Thymus (tissue), 14 donors: ENCODE results near the gene ZNHIT1. TPM values are rescaled to one million over a fixed set of nuclear protein-coding genes. Genes with fewer than 3 reads are reported as not detected.

Source experiments
- DNase-seq, 9 donors: peaks; one replicate each; pipeline ENCODE4 v3.0.0-alpha.2; 2013; ENCODE audit warnings: low spot score in 9 of 9, low read depth in 6 of 9, missing footprints in 1 of 9
- H3K27ac ChIP-seq, 2 donors: one replicate each; pipeline ENCODE4 v1.5.1; 2013; ENCODE audit warnings: control low read depth in 1 of 2, low read depth in 1 of 2, low read length in 1 of 2, mild to moderate bottlenecking in 1 of 2, moderate library complexity in 1 of 2
- H3K27me3 ChIP-seq, 2 donors: one replicate each; pipeline ENCODE4 v1.5.1; 2013; ENCODE audit warnings: low read length in 1 of 2; ENCODE audit not compliant: control insufficient read depth in 2 of 2, insufficient read depth in 1 of 2
- H3K36me3 ChIP-seq, 2 donors: one replicate each; pipeline ENCODE4 v1.5.1; 2013; ENCODE audit warnings: low read length in 1 of 2, mild to moderate bottlenecking in 1 of 2, moderate library complexity in 1 of 2; ENCODE audit not compliant: control insufficient read depth in 2 of 2, insufficient read depth in 2 of 2
- H3K4me1 ChIP-seq, 2 donors: one replicate each; pipeline ENCODE4 v1.5.1; 2013; ENCODE audit warnings: low read length in 2 of 2; ENCODE audit not compliant: control insufficient read depth in 2 of 2, insufficient read depth in 2 of 2
- H3K4me3 ChIP-seq, 2 donors: one replicate each; pipeline ENCODE4 v1.5.1; 2013; ENCODE audit warnings: low read length in 2 of 2, control low read depth in 1 of 2, mild to moderate bottlenecking in 1 of 2
- H3K9me3 ChIP-seq, 2 donors: one replicate each; pipeline ENCODE4 v1.5.1; 2013; ENCODE audit warnings: low read length in 1 of 2, mild to moderate bottlenecking in 1 of 2; ENCODE audit not compliant: control insufficient read depth in 2 of 2, insufficient read depth in 1 of 2
- WGBS: extraction: QIAGEN DNeasy Blood & Tissue Kit; methylation state at CpG from one replicate; pipeline ENCODE4 v1.1.7; 2013; 5-methylcytosine and 5-hydroxymethylcytosine counted together
- long read RNA-seq, 10 donors: transcript quantifications; one replicate each; lab custom pipeline, GENCODE V29; 2026
- polyA plus RNA-seq: library from polyadenylated mRNA; stranded (reverse); fragments of 200-250 nt; gene quantifications from one replicate; pipeline ENCODE4 v1.2.3, GENCODE V29; 2013
- total RNA-seq: library from RNA; stranded (reverse); fragments of 120-200 nt; gene quantifications from one replicate; pipeline ENCODE4 v1.2.4, GENCODE V29; 2013
- donor health status: healthy.

ZNHIT1 gene
- total RNA-seq: 68.3 TPM
- polyA plus RNA-seq: 103 TPM
- long read RNA-seq, donor 1, transcript ZNHIT1-201 (5 exons, 1,225 nt): major isoform, 8 of 9 reads
- long read RNA-seq, donor 1, partial matches to known transcripts: 0 of 9 reads
- long read RNA-seq, donor 1, other reads (novel, unspliced or antisense): 0 of 9 reads
- long read RNA-seq, donor 2: 0 reads
- long read RNA-seq, donor 3, transcript ZNHIT1-203 (4 exons, 2,898 nt): minor isoform, 10 of 84 reads
- long read RNA-seq, donor 3, transcript ZNHIT1-201 (5 exons, 1,225 nt): major isoform, 74 of 84 reads
- long read RNA-seq, donor 3, partial matches to known transcripts: 0 of 84 reads
- long read RNA-seq, donor 3, other reads (novel, unspliced or antisense): 0 of 84 reads
- long read RNA-seq, donor 4, transcript ZNHIT1-201 (5 exons, 1,225 nt): major isoform, 21 of 37 reads
- long read RNA-seq, donor 4, partial matches to known transcripts: 12 of 37 reads
- long read RNA-seq, donor 4, other reads (novel, unspliced or antisense): 0 of 37 reads
- long read RNA-seq, donor 5, transcript ZNHIT1-201 (5 exons, 1,225 nt): major isoform, 90 of 102 reads
- long read RNA-seq, donor 5, transcript ZNHIT1-203 (4 exons, 2,898 nt): minor isoform, 12 of 102 reads
- long read RNA-seq, donor 5, partial matches to known transcripts: 0 of 102 reads
- long read RNA-seq, donor 5, other reads (novel, unspliced or antisense): 0 of 102 reads
- long read RNA-seq, donor 6, transcript ZNHIT1-201 (5 exons, 1,225 nt): major isoform, 39 of 47 reads
- long read RNA-seq, donor 6, partial matches to known transcripts: 5 of 47 reads
- long read RNA-seq, donor 6, other reads (novel, unspliced or antisense): 0 of 47 reads
- long read RNA-seq, donor 7, transcript ZNHIT1-201 (5 exons, 1,225 nt): major isoform, 29 of 33 reads
- long read RNA-seq, donor 7, partial matches to known transcripts: 0 of 33 reads
- long read RNA-seq, donor 7, other reads (novel, unspliced or antisense): 0 of 33 reads
- long read RNA-seq, donor 8, transcript ZNHIT1-201 (5 exons, 1,225 nt): major isoform, 12 of 18 reads
- long read RNA-seq, donor 8, transcript ZNHIT1-203 (4 exons, 2,898 nt): minor isoform, 6 of 18 reads
- long read RNA-seq, donor 8, partial matches to known transcripts: 0 of 18 reads
- long read RNA-seq, donor 8, other reads (novel, unspliced or antisense): 0 of 18 reads
- long read RNA-seq, donor 9, transcript ZNHIT1-203 (4 exons, 2,898 nt): minor isoform, 5 of 29 reads
- long read RNA-seq, donor 9, transcript ZNHIT1-201 (5 exons, 1,225 nt): major isoform, 24 of 29 reads
- long read RNA-seq, donor 9, partial matches to known transcripts: 0 of 29 reads
- long read RNA-seq, donor 9, other reads (novel, unspliced or antisense): 0 of 29 reads
- long read RNA-seq, donor 10, transcript ZNHIT1-201 (5 exons, 1,225 nt): major isoform, 25 of 36 reads
- long read RNA-seq, donor 10, partial matches to known transcripts: 8 of 36 reads
- long read RNA-seq, donor 10, other reads (novel, unspliced or antisense): 0 of 36 reads

DNA sequence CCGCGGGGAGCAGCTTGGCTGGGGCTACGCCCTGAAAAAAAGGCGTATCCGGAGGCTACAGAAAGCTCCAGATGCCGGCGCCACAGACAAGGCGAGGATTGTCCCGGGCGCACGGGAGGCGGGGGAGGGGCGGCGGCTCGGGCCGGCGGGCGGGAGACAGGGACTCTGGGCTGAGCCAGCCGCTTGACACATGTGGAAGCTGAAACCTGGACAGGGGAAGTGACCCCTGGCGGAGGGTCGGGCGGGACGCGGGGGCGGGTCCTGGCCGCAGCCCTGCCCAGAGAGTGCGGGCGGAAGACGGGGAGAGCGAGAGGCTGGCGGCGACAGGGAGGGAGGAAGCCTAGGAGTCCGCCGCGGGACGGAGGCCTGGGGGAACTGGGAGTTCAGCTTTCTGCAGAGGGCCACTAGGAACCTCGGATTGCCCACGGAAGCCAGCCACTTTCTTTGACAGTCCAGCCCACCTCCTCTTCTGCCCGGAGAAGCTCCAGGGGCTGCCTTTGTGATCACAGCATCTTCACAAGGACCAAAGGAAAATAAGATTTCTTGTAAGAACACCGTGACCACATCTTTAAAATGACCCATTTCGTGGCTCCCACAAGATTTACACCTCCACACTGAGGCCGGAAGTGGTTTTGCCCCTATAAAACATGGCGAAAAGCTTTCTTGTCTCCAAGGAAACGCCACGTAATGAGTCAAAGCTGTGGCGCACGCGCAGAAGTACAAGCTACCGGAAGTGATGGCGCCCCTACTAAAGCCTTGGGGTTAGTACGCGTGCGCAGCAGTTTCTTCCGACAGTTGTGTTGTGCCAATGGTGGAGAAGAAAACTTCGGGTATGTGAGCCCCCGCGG, at the start of gene ZNHIT1, which contains the start of gene PLOD3:
TSS of gene ZNHIT1 (plus strand) at position 778 of the 848 bp plus-strand sequence. CDS start at position 809, 31 bp downstream.
TSS of gene PLOD3 (minus strand) at position 194 of the 848 bp plus-strand sequence. CDS start 307 bp downstream, outside the sequence.
- Histone ChIP-seq H3K9me3 (no peaks in the 10 kb centered on the region), H3K36me3 (peaks cover 7 to 8% of the 10 kb centered on the region in 2 donors), H3K4me1 (peaks cover 7 to 18% of the 10 kb centered on the region in 2 donors), H3K27me3 (peaks cover 0 to 13% of the 10 kb centered on the region in 2 donors), H3K27ac (peak within 1 kb of the TSS; percentile 71 to 84), H3K4me3 (peak within 1 kb of the TSS; percentile 84 to 96)
- under 1% methylated on average over 57 of the region's 57 CpGs for WGBS
- peak; percentile 93 to 100 (median 99) for DNase-seq

DNA sequence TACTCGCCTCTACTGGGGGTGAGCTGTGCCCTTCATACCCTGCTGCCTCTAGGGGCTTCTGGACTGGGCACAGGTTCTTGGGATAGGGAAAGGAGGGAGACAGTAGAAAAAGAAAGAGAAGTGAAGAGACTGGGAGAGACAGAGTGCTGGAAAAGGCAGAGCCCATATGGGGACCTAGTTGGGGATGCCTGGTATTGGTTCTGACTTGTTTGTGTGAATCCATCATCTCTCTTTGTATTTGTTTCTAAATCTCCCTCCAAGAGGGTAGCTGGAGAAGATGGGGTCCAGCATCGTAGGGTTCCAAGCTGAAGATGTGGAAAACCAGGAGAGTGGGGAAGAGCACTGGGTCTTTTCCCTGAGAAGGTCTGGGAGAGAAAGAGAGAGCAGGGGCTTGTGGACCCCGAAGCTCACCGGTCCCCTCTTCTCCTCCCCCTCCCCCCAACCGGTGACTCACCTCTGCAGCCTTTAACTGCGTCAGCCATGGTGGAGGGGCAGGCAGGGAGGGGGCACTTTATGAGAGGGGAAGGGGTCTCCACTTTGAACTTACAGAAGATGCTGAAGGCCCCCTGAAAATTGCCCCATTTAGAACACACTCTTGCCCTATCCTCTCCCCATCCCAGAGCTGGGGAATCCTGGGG, 49.4 kb upstream of the ZNHIT1 start:
- DNase-seq: no peak
- Histone ChIP-seq H3K27ac (no peak overlapping the region), H3K36me3 (no peaks in the 10 kb centered on the region), H3K27me3 (peaks cover 80 to 100% of the 10 kb centered on the region in 2 donors), H3K9me3 (peaks cover 13 to 48% of the 10 kb centered on the region in 2 donors), H3K4me3 (no peak overlapping the region), H3K4me1 (peaks cover 62 to 81% of the 10 kb centered on the region in 2 donors)
- WGBS: 7% methylated on average over 6 of the region's 6 CpGs

DNA sequence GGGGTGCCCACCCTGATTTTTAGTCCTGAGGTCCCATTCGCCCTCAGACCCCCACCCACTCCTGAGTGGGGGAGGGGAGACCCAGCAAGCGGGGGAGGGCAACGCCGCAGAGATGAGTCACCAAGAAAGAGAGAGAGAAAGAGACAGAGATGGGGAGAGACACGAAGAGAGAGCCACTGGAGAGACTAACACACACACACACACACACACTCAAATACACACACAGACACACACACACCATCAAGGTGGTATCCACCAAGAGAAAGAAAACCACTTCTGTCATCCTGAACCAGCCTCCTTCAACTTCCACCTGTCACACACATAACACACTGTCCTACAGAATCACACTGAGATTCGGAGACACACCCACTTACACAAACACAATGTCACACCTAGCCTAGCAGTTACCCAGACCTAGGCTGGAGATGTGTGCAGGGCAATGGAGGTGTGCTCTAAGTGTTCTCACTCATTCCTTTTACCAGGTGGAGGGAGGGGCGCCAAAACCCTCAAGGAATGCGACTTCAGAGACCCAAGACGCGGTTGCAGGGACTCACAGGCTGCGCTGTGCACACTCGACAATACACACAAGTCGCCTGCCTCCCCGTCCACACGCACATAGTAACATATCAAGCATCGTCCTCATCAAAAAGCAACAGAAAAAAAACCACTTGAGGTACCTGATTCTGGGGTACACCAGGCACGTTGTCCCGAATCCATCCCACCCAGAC, 48.7 kb upstream of the ZNHIT1 start:
- 6% methylated on average over 18 of the region's 18 CpGs for WGBS
- peaks cover 54 to 82% of the 10 kb centered on the region in 2 donors for H3K4me1 ChIP-seq

DNA sequence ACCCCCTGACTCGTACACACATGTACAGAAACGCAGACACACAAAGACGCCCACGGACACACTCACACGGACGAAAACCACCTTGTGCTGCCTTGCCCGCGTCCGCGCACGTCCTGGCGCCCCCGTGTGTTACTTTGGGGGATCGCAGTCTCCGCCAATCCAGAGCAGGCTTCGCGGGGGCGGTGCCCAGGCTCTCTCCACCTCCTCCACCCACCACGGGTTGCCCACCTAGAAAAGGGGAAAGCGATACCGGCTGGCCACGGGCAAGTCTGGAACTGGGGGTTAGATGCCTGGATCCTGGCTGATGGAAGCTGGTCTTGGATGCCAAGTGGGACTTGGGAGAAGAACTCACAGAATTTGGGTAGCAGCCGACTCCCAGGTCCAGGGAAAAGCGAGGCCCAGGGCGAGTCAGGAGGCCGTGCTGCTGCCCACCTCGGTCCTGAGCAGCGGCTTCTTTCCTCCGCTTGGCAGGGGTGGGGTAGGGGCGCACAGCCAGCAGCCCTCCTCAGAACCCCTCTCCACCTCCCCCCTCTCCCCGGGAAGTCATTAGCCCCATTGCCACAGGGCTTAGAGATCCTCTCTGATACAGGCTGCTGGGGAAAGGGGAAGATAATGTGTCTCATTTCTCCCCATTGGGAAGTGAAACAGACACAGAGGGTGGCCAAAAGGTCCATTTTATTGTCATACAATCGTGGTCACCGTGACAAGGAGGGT, 48.0 kb upstream of the ZNHIT1 start:
- peaks cover 50 to 80% of the 10 kb centered on the region in 2 donors for H3K4me1 ChIP-seq
- WGBS: 2% methylated on average over 33 of the region's 33 CpGs
- peak in 5 of 9 donors; percentile 56 to 80 (median 70) for DNase-seq

More for the DNA sequence above, 48.7 kb upstream of the ZNHIT1 start:
- H3K27me3 ChIP-seq: peaks cover 80 to 100% of the 10 kb centered on the region in 2 donors
- H3K36me3 ChIP-seq: no peaks in the 10 kb centered on the region
- H3K27ac ChIP-seq: no peak overlapping the region
- H3K9me3 ChIP-seq: peaks cover 18 to 51% of the 10 kb centered on the region in 2 donors
- DNase-seq: no peak
- no peak overlapping the region for H3K4me3 ChIP-seq

DNA sequence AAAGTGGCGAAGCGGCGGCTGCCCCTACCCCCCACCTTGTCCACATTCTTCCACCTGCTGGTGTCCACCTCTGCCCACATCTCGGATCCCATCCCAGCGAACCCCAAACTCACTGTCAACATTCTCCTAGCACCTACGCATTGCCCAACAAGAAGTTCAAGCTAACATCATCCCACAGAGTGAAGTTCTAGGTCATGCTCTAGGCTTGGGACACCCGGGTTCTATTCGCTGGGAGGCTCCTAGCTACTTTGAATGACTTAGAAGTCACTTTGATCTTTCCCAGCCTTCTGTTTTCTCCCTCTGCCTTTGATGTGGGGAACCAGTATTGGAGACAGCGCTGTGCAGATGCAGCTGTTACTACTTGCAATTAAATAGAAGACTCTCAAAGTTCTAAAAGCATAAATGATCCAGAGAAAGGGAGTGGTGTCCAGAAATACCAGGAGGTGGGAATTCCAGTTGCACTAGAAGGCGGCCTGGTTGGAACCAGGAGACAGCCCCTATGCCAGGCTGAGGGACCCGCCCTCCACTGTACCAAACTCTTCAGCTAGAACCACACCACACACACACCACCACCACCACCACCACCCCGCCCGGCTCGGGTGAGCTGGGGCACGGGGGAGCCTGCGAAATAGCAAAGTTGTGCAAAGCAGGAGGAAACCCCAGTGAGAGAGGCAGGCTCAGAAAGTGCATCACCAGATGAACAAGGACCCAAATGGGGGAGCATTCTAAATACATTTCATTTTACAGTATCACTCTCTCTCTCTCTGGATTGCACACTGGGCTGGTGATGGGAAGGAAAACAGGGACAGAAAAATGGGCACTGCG, 47.1 kb upstream of the ZNHIT1 start:
- peaks cover 19 to 46% of the 10 kb centered on the region in 2 donors for H3K9me3 ChIP-seq
- peaks cover 44 to 71% of the 10 kb centered on the region in 2 donors for H3K4me1 ChIP-seq
- 6% methylated on average over 17 of the region's 17 CpGs for WGBS
- no peak overlapping the region for H3K27ac ChIP-seq
- H3K27me3 ChIP-seq: peaks cover 78 to 100% of the 10 kb centered on the region in 2 donors
- no peak overlapping the region for H3K4me3 ChIP-seq
- peak in 2 of 9 donors; percentile 60 to 77 for DNase-seq
- H3K36me3 ChIP-seq: no peaks in the 10 kb centered on the region

More for the DNA sequence above, 48.0 kb upstream of the ZNHIT1 start:
- Histone ChIP-seq H3K27ac (no peak overlapping the region), H3K4me3 (no peak overlapping the region), H3K36me3 (no peaks in the 10 kb centered on the region), H3K27me3 (peaks cover 80 to 100% of the 10 kb centered on the region in 2 donors), H3K9me3 (peaks cover 19 to 51% of the 10 kb centered on the region in 2 donors)

DNA sequence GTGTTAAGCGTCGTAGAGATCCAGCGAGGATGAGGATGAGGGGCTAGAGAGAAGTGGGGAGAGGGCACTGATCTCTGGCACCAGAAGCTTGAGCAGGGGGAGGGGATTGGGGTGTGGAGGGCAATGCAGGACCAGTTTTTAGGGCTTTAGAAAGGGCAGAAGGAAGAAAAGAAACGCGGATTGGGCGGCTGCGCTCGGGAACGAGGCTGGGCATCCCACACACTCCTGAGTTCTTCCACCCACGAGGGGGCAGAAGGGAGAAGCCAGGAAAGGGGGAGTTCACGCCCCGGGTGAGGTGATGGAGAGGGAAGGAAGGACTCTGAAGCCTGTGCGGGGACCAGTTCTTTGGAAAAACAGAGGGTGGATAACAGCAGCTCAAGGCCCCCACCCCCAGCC, 46.5 kb upstream of the ZNHIT1 start:
- Histone ChIP-seq H3K27ac (no peak overlapping the region), H3K4me1 (peaks cover 38 to 65% of the 10 kb centered on the region in 2 donors), H3K4me3 (no peak overlapping the region), H3K9me3 (peaks cover 19 to 42% of the 10 kb centered on the region in 2 donors), H3K27me3 (peaks cover 77 to 100% of the 10 kb centered on the region in 2 donors), H3K36me3 (no peaks in the 10 kb centered on the region)
- WGBS: 5% methylated on average over 13 of the region's 13 CpGs
- no peak for DNase-seq
